GM12878 (cell line): ENCODE data around the gene SEC14L6. TPM values are rescaled to one million over a fixed set of nuclear protein-coding genes. Genes with fewer than 3 reads are reported as not detected.
A peak's percentile ranks its signal among the peaks of the same experiment; 100 is the strongest.

Experiments used
- ATAC-seq: fragments of 200-7000 bp; cut with Tn5 transposase; 3 replicates; pipeline ENCODE4 v1.9.1; 2020; ENCODE audit warnings: mild to moderate bottlenecking, moderate library complexity
- BruUV-seq: library from RNA; stranded (reverse); fragments of 400-500 nt; replicated peaks from 2 replicates; lab custom pipeline; 2021; lab: Mats Ljungman, UMichigan
- CTCF ChIA-PET: fragments of 300-600 bp; sonication (Branson Sonifier 250); formaldehyde crosslinking; extraction: SDS; loops from one replicate; lab custom pipeline; 2021; ENCODE audit warnings: inconsistent platforms; lab: Yijun Ruan, JAX
- POLR2A ChIA-PET: fragments of 350-600 bp; formaldehyde crosslinking; extraction: SDS; loops from one replicate; lab custom pipeline; 2021; ENCODE audit warnings: inconsistent platforms; lab: Charles Lee
- RAD21 ChIA-PET: fragments of 300-600 bp; sonication (Branson Sonifier 250); formaldehyde crosslinking; loops from one replicate; lab custom pipeline; 2023; ENCODE audit warnings: antibody characterized with exemption; ENCODE audit not compliant: unreplicated experiment; lab: Charles Lee
- SMC1A ChIA-PET: fragments of 300-600 bp; sonication (Branson Sonifier 250); formaldehyde crosslinking; loops from one replicate; lab custom pipeline; 2023; ENCODE audit not compliant: unreplicated experiment, uncharacterized antibody; lab: Charles Lee
- DNase-seq: peaks from one replicate; pipeline ENCODE4 v3.0.0-alpha.2; 2011; ENCODE audit warnings: low read depth, low spot score
- FAIRE-seq: peaks from 3 replicates; lab custom pipeline; 2011; peaks lifted over from hg19 to GRCh38; lab: Jason Lieb, UNC
- H2AFZ ChIP-seq: 2 replicates; pipeline ENCODE4 v1.6.0; 2011; ENCODE audit warnings: low read depth, low read length, control low read depth; ENCODE audit not compliant: control insufficient read depth
- H3K27ac ChIP-seq: 2 replicates; pipeline ENCODE4 v1.5.1; 2011; ENCODE audit warnings: control low read depth; ENCODE audit not compliant: control insufficient read depth, insufficient read depth
- H3K27me3 ChIP-seq, 2 experiments: replicated peaks in 1 of 2; 2 replicates each; pipeline versions ENCODE4 v1.6.0 to v1.6.1; 2011; ENCODE audit warnings: low read length in 1 of 2; ENCODE audit not compliant: control insufficient read depth in 2 of 2, insufficient read depth in 2 of 2
- H3K36me3 ChIP-seq, 2 experiments: 2 replicates each; pipeline ENCODE4 v1.5.1; 2011; ENCODE audit warnings: low read length in 1 of 2; ENCODE audit not compliant: control insufficient read depth in 2 of 2, insufficient read depth in 2 of 2
- H3K4me1 ChIP-seq: 2 replicates; pipeline ENCODE4 v1.6.1; 2011; ENCODE audit warnings: mild to moderate bottlenecking, low read length, moderate library complexity, mixed read lengths; ENCODE audit not compliant: control insufficient read depth, insufficient read depth
- H3K4me2 ChIP-seq: 2 replicates; pipeline ENCODE4 v1.6.0; 2011; ENCODE audit warnings: control low read depth; ENCODE audit not compliant: control insufficient read depth, insufficient read depth
- H3K4me3 ChIP-seq: fragments of 200-600 bp; sonication (generic); 2 replicates; pipeline ENCODE4 v1.5.1; 2016
- H3K79me2 ChIP-seq: 2 replicates; pipeline ENCODE4 v1.6.0; 2011; ENCODE audit warnings: low read length; ENCODE audit not compliant: control insufficient read depth, insufficient read depth
- H3K9ac ChIP-seq: 2 replicates; pipeline ENCODE4 v1.8.0; 2011; ENCODE audit warnings: low read length, control low read depth, mixed read lengths; ENCODE audit not compliant: control insufficient read depth, insufficient read depth
- H3K9me3 ChIP-seq: replicated peaks from 3 replicates; pipeline ENCODE4 v1.5.1; 2011; ENCODE audit warnings: mild to moderate bottlenecking, low read length; ENCODE audit not compliant: control insufficient read depth, insufficient read depth
- H4K20me1 ChIP-seq: 2 replicates; pipeline ENCODE4 v1.6.0; 2011; ENCODE audit not compliant: control insufficient read depth, insufficient read depth
- ATF3 ChIP-seq: IDR thresholded peaks from 2 replicates; pipeline ENCODE4 v1.6.1; 2011; ENCODE audit warnings: low read depth, mild to moderate bottlenecking, low read length, moderate library complexity, borderline replicate concordance; ENCODE audit errors: extremely low read depth
- BCL11A ChIP-seq: IDR thresholded peaks from 2 replicates; pipeline ENCODE4 v1.6.1; 2011; ENCODE audit warnings: low read depth, low read length
- CBX3 ChIP-seq: fragments of 200-600 bp; sonication (generic); IDR thresholded peaks from 2 replicates; pipeline ENCODE4 v1.6.1; 2016; ENCODE audit warnings: low read depth, borderline replicate concordance
- CEBPB ChIP-seq, 2 experiments: fragments of 150-350 bp in 1 of 2; IDR thresholded peaks; 2 replicates each; pipeline ENCODE4 v1.6.1; 2012 to 2014; ENCODE audit warnings: low read depth in 2 of 2, low read length in 2 of 2, borderline replicate concordance in 1 of 2, inconsistent platforms in 1 of 2
- CHD4 ChIP-seq: fragments of 200-600 bp; sonication (generic); IDR thresholded peaks from 2 replicates; pipeline ENCODE4 v1.6.1; 2016; ENCODE audit warnings: mild to moderate bottlenecking
- FOXK2 ChIP-seq: fragments of 450-650 bp; IDR thresholded peaks from 2 replicates; pipeline ENCODE4 v1.6.1; 2017; ENCODE audit warnings: mild to moderate bottlenecking, moderate library complexity
- MLLT1 ChIP-seq: fragments of 450-650 bp; IDR thresholded peaks from 2 replicates; pipeline ENCODE4 v1.6.1; 2016; ENCODE audit warnings: mild to moderate bottlenecking
- MTA3 ChIP-seq: IDR thresholded peaks from 2 replicates; pipeline ENCODE4 v1.6.1; 2012; ENCODE audit warnings: low read length, inconsistent platforms, borderline replicate concordance
- MXI1 ChIP-seq: fragments of 150-350 bp; IDR thresholded peaks from 2 replicates; pipeline ENCODE4 v1.6.1; 2011; ENCODE audit warnings: low read depth, mild to moderate bottlenecking, inconsistent platforms, low read length, improper control_type of control experiment
- MYB ChIP-seq: fragments of 150-350 bp; IDR thresholded peaks from 2 replicates; pipeline ENCODE4 v1.6.1; 2014; ENCODE audit warnings: mild to moderate bottlenecking, low read depth, low read length, borderline replicate concordance
- RUNX3 ChIP-seq: IDR thresholded peaks from 2 replicates; pipeline ENCODE4 v1.6.1; 2012; ENCODE audit warnings: low read length, inconsistent platforms
- SREBF1 ChIP-seq: IDR thresholded peaks from 2 replicates; pipeline ENCODE4 v1.6.1; 2012; ENCODE audit warnings: mild to moderate bottlenecking, low read length
- ZZZ3 ChIP-seq: IDR thresholded peaks from 2 replicates; pipeline ENCODE4 v1.6.1; 2011; ENCODE audit warnings: low read depth; ENCODE audit not compliant: control insufficient read depth, insufficient read length
- WGBS: methylation state at CpG from one replicate; pipeline ENCODE4 v1.1.6; 2016; ENCODE audit warnings: low lambda C conversion rate; ENCODE audit not compliant: insufficient replicate concordance, insufficient coverage; ENCODE audit errors: missing lambda C conversion rate; 5-methylcytosine and 5-hydroxymethylcytosine counted together
- in situ Hi-C: fragments of 300-500 bp; cut with MboI; formaldehyde crosslinking; loops from 9 replicates; pipeline ENCODE4 v1.14.3; 2018; ENCODE audit warnings: mixed read lengths
- intact Hi-C: fragments of 100-400 bp; cut with micrococcal nuclease; formaldehyde crosslinking; loops from one replicate; pipeline ENCODE4 v1.14.2; 2022; ENCODE audit not compliant: unreplicated experiment
- polyA plus RNA-seq, 11 experiments: library from polyadenylated mRNA; depleted of rRNA in 4 of 11; unstranded in 6 of 11; stranded (reverse) in 5 of 11; fragments of >200 nt; fragmentation: Nextera tagmentation in 4 of 11; fragmentation: Illumina TruSeq in 1 of 11; extraction: Ambion mirVana in 4 of 11; extraction: Trizol in 1 of 11; gene quantifications; 1 replicate in 1 of 11; 2 replicates in 10 of 11; pipeline versions ENCODE4 v1.2.1 to v1.2.3, GENCODE V29; 2011 to 2016; ENCODE audit warnings: inconsistent platforms in 2 of 11, missing spikeins in 2 of 11, low read depth in 1 of 11
- total RNA-seq, 4 experiments: library from RNA; depleted of rRNA in 3 of 4; stranded (reverse); fragments of >200 nt in 3 of 4; fragmentation: Illumina TruSeq in 1 of 4; extraction: Trizol in 1 of 4; gene quantifications; 2 replicates each; pipeline versions ENCODE4 v1.2.1 to v1.2.3, GENCODE V29; 2013 to 2021
- TF ChIP-seq, protein P1 (sequence below): fragments of 450-650 bp; IDR thresholded peaks from 2 replicates; pipeline ENCODE4 v1.6.1; 2017; ENCODE audit warnings: mild to moderate bottlenecking, moderate library complexity
- TF ChIP-seq, protein P2 (sequence below): IDR thresholded peaks from 2 replicates; pipeline ENCODE4 v1.6.1; 2012; ENCODE audit warnings: low read depth, low read length, improper control_type of control experiment

SEC14L6 gene
- total and polyA plus RNA-seq, 10 of the 15 experiments (the other 5 are each of a cell fraction or from before 2014, with no cell fraction given), result not detected

- in situ Hi-C loops, result no loop called here
- TF ChIP-seq FOXK2 (no peak), ZZZ3 (no peak), CEBPB (IDR thresholded peaks at IDR 0.05; ENCODE audit: borderline replicate concordance in 1 of 2, low read depth in 2 of 2, low read length in 2 of 2) (no peak), CBX3 (no peak), ATF3 (peak; percentile 38; the same call in 1 of the 2 replicates), MYB (peak; percentile 98), RUNX3 (peak; percentile 31; the same call in 1 of the 2 replicates), BCL11A (no peak), SREBF1 (no peak; the same call in 1 of the 2 replicates), MTA3 (no peak), MXI1 (peak; percentile 97), MLLT1 (no peak), CHD4 (no peak)
- TF ChIP-seq, protein P1, sequence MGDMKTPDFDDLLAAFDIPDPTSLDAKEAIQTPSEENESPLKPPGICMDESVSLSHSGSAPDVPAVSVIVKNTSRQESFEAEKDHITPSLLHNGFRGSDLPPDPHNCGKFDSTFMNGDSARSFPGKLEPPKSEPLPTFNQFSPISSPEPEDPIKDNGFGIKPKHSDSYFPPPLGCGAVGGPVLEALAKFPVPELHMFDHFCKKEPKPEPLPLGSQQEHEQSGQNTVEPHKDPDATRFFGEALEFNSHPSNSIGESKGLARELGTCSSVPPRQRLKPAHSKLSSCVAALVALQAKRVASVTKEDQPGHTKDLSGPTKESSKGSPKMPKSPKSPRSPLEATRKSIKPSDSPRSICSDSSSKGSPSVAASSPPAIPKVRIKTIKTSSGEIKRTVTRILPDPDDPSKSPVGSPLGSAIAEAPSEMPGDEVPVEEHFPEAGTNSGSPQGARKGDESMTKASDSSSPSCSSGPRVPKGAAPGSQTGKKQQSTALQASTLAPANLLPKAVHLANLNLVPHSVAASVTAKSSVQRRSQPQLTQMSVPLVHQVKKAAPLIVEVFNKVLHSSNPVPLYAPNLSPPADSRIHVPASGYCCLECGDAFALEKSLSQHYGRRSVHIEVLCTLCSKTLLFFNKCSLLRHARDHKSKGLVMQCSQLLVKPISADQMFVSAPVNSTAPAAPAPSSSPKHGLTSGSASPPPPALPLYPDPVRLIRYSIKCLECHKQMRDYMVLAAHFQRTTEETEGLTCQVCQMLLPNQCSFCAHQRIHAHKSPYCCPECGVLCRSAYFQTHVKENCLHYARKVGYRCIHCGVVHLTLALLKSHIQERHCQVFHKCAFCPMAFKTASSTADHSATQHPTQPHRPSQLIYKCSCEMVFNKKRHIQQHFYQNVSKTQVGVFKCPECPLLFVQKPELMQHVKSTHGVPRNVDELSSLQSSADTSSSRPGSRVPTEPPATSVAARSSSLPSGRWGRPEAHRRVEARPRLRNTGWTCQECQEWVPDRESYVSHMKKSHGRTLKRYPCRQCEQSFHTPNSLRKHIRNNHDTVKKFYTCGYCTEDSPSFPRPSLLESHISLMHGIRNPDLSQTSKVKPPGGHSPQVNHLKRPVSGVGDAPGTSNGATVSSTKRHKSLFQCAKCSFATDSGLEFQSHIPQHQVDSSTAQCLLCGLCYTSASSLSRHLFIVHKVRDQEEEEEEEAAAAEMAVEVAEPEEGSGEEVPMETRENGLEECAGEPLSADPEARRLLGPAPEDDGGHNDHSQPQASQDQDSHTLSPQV, result peak; percentile 69; the same call in 1 of the 2 replicates
- TF ChIP-seq, protein P2, sequence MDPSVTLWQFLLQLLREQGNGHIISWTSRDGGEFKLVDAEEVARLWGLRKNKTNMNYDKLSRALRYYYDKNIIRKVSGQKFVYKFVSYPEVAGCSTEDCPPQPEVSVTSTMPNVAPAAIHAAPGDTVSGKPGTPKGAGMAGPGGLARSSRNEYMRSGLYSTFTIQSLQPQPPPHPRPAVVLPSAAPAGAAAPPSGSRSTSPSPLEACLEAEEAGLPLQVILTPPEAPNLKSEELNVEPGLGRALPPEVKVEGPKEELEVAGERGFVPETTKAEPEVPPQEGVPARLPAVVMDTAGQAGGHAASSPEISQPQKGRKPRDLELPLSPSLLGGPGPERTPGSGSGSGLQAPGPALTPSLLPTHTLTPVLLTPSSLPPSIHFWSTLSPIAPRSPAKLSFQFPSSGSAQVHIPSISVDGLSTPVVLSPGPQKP, result peak; percentile 49; the same call in 1 of the 2 replicates
These were observed 45.2 kb upstream of the SEC14L6 start, which contains the start of gene PES1 for GRCh38 chr22:30591588-30592359. PES1 (minus strand) TSS chr22:30591910; CDS start chr22:30591833, 77 bp downstream.

More at GRCh38 chr22:30591588-30592359, 45.2 kb upstream of the SEC14L6 start, which contains the start of gene PES1:
- Histone ChIP-seq H3K36me3 (peaks cover 8 to 24% of the 10 kb centered on the region in 2 experiments), H3K27me3 (no peaks in the 10 kb centered on the region), H3K27ac (peak within 1 kb of the TSS; percentile 91), H4K20me1 (no peaks in the 10 kb centered on the region), H3K79me2 (peaks cover 26% of the 10 kb centered on the region), H3K4me3 (peak within 1 kb of the TSS; percentile 97), H2AFZ (peak within 1 kb of the TSS; percentile 81), H3K9me3 (no peaks in the 10 kb centered on the region), H3K9ac (peak within 1 kb of the TSS; percentile 95), H3K4me2 (peak within 1 kb of the TSS; percentile 90), H3K4me1 (no peaks in the 10 kb centered on the region)
- FAIRE-seq (peak; percentile 99), ATAC-seq (peak; percentile 100), DNase-seq (peak; percentile 97)
- ChIA-PET SMC1A (interaction anchor here (0.7 to 1.1 kb wide), 4 partner anchors 9 to 170 kb away, joined by 3 to 5 read pairs (median 3); partner anchors contain the start of gene TCN2), RAD21 (interaction anchor here (1.0 to 1.4 kb wide), 4 partner anchors 15 to 189 kb away, joined by 3 to 7 read pairs (median 4); partner anchors contain the start of genes SLC35E4 and TCN2), POLR2A (interaction anchor here (0.6 to 1.3 kb wide), 5 partner anchors 12 to 492 kb away, joined by 3 to 7 read pairs (median 3); no protein-coding TSS in a partner anchor), CTCF (interaction anchor here (0.8 to 6.6 kb wide), 5 partner anchors 10 to 163 kb away, joined by 3 to 45 read pairs (median 5); partner anchors contain the start of genes SLC35E4 and TCN2)
- intact Hi-C loops, result no loop called here
- WGBS, result under 1% methylated on average over 42 of the region's 49 CpGs
- no TSS peak for BruUV-seq
